HepG2 (cell line): Measurements from ENCODE around the gene CADM1. TPM values are rescaled to one million over a fixed set of nuclear protein-coding genes. Genes with fewer than 3 reads are reported as not detected.

Source experiments
- ATAC-seq: fragments of 200-7000 bp; cut with Tn5 transposase; 3 replicates; pipeline ENCODE4 v1.9.1; 2020; ENCODE audit warnings: mild to moderate bottlenecking, moderate library complexity
- BruUV-seq: library from RNA; stranded (reverse); fragments of 400-500 nt; replicated peaks from 2 replicates; lab custom pipeline; 2021; lab: Mats Ljungman, UMichigan
- CTCF ChIA-PET: fragments of 300-600 bp; formaldehyde crosslinking; extraction: SDS; loops from one replicate; lab custom pipeline; 2021; ENCODE audit warnings: low total read pairs, inconsistent platforms, low intra/inter-chr PET ratio; lab: Yijun Ruan, JAX
- POLR2A ChIA-PET: fragments of 350-600 bp; sonication (Branson Sonifier 250); formaldehyde crosslinking; loops from one replicate; lab custom pipeline; 2020; ENCODE audit warnings: antibody characterized with exemption, inconsistent platforms; lab: Yijun Ruan, JAX
- DNase-seq: peaks from one replicate; pipeline ENCODE4 v3.0.0-alpha.2; 2015; ENCODE audit warnings: low spot score
- FAIRE-seq: peaks from 3 replicates; lab custom pipeline; 2011; peaks lifted over from hg19 to GRCh38; lab: Jason Lieb, UNC
- H2AFZ ChIP-seq: one replicate; pipeline ENCODE4 v1.6.1; 2011; ENCODE audit warnings: low read length, inconsistent platforms
- H3K27ac ChIP-seq: fragments of 300-600 bp; 3 replicates; pipeline ENCODE4 v1.8.0; 2011; ENCODE audit warnings: mixed run types, mild to moderate bottlenecking, mixed read lengths, low read length, inconsistent platforms; ENCODE audit not compliant: insufficient read depth; ENCODE audit errors: extremely low read length
- H3K27me3 ChIP-seq, 2 experiments: fragments of 200-600 bp in 1 of 2; 2 replicates in 1 of 2; 3 replicates in 1 of 2; pipeline versions ENCODE4 v1.6.0 to v1.8.0; 2011; ENCODE audit warnings: low read length in 2 of 2, mild to moderate bottlenecking in 2 of 2, moderate library complexity in 2 of 2, inconsistent platforms in 1 of 2; ENCODE audit not compliant: insufficient read depth in 2 of 2, control insufficient read depth in 1 of 2
- H3K36me3 ChIP-seq, 2 experiments: fragments of 200-600 bp in 1 of 2; replicated peaks in 1 of 2; 2 replicates in 1 of 2; 3 replicates in 1 of 2; pipeline versions ENCODE4 v1.5.1 to v1.8.0; 2011; ENCODE audit warnings: low read length in 2 of 2, inconsistent platforms in 1 of 2; ENCODE audit not compliant: insufficient read depth in 2 of 2, control insufficient read depth in 1 of 2
- H3K4me1 ChIP-seq: 2 replicates; pipeline ENCODE4 v1.5.1; 2012; ENCODE audit warnings: low read length, inconsistent platforms; ENCODE audit not compliant: insufficient read depth
- H3K4me2 ChIP-seq: 2 replicates; pipeline ENCODE4 v1.6.0; 2011; ENCODE audit warnings: low read depth, low read length, inconsistent platforms
- H3K4me3 ChIP-seq, 3 experiments: fragments of 200-600 bp in 1 of 3; sonication (generic), shearing (Covaris generic) in 1 of 3; replicated peaks in 1 of 3; 2 replicates each; pipeline ENCODE4 v1.5.1; 2011 to 2016; ENCODE audit warnings: low read length in 3 of 3, inconsistent platforms in 2 of 3, low read depth in 2 of 3, mild to moderate bottlenecking in 2 of 3, control low read depth in 1 of 3, mixed read lengths in 1 of 3; ENCODE audit not compliant: insufficient read depth in 1 of 3
- H3K79me2 ChIP-seq: one replicate; pipeline ENCODE4 v1.6.1; 2011; ENCODE audit warnings: low read length, inconsistent platforms; ENCODE audit not compliant: insufficient read depth
- H3K9ac ChIP-seq: 2 replicates; pipeline ENCODE4 v1.6.0; 2011; ENCODE audit warnings: mild to moderate bottlenecking, low read depth, low read length, inconsistent platforms; ENCODE audit not compliant: insufficient read depth
- H3K9me3 ChIP-seq: 2 replicates; pipeline ENCODE4 v1.5.1; 2012; ENCODE audit warnings: mild to moderate bottlenecking, low read length
- H4K20me1 ChIP-seq: 2 replicates; pipeline ENCODE4 v1.6.0; 2011; ENCODE audit warnings: inconsistent platforms, mild to moderate bottlenecking, low read length, moderate library complexity; ENCODE audit not compliant: insufficient read depth
- BRD4 ChIP-seq: sonication (generic); formaldehyde crosslinking; IDR thresholded peaks from 2 replicates; pipeline ENCODE4 v1.4.0; 2020; ENCODE audit warnings: missing genetic modification reagents
- CREM ChIP-seq, 2 experiments: sonication (generic) in 1 of 2; formaldehyde crosslinking in 1 of 2; IDR thresholded peaks; 2 replicates each; pipeline versions ENCODE4 v1.4.0 to v1.6.1; 2016 to 2020; ENCODE audit warnings: antibody characterized with exemption in 1 of 2, mild to moderate bottlenecking in 1 of 2, missing genetic modification reagents in 1 of 2
- MIER3 ChIP-seq: IDR thresholded peaks from 2 replicates; pipeline ENCODE4 v1.6.1; 2016; ENCODE audit warnings: missing compliant biosample characterization, borderline replicate concordance
- MIXL1 ChIP-seq: IDR thresholded peaks from 2 replicates; pipeline ENCODE4 v1.6.1; 2016
- MYNN ChIP-seq: sonication (generic); formaldehyde crosslinking; IDR thresholded peaks from 2 replicates; pipeline ENCODE4 v1.4.0; 2020; ENCODE audit warnings: mild to moderate bottlenecking, low read depth, missing genetic modification reagents
- NR3C1 ChIP-seq: sonication (generic); formaldehyde crosslinking; IDR thresholded peaks from 2 replicates; pipeline ENCODE4 v1.4.0; 2020; ENCODE audit warnings: missing genetic modification reagents
- RCOR2 ChIP-seq: IDR thresholded peaks from 2 replicates; pipeline ENCODE4 v1.6.1; 2016; ENCODE audit warnings: missing biosample characterization, missing genetic modification reagents
- RXRA ChIP-seq: sonication (generic); formaldehyde crosslinking; IDR thresholded peaks from 2 replicates; pipeline ENCODE4 v1.5.1; 2020; ENCODE audit warnings: missing genetic modification reagents
- SAFB2 ChIP-seq: sonication (generic); formaldehyde crosslinking; IDR thresholded peaks from 2 replicates; pipeline ENCODE4 v1.5.1; 2020; ENCODE audit warnings: missing genetic modification reagents, low read depth, mild to moderate bottlenecking, borderline replicate concordance
- SATB2 ChIP-seq: sonication (generic); formaldehyde crosslinking; IDR thresholded peaks from 2 replicates; pipeline ENCODE4 v1.5.0; 2020; ENCODE audit warnings: missing genetic modification reagents
- SP140L ChIP-seq: sonication (generic); formaldehyde crosslinking; IDR thresholded peaks from 2 replicates; pipeline ENCODE4 v1.4.0; 2020; ENCODE audit warnings: missing genetic modification reagents, borderline replicate concordance
- SSRP1 ChIP-seq: IDR thresholded peaks from 2 replicates; pipeline ENCODE4 v1.6.1; 2016; ENCODE audit warnings: control low read depth
- TP53 ChIP-seq: sonication (generic); formaldehyde crosslinking; conservative IDR thresholded peaks from 2 replicates; pipeline ENCODE4 v1.4.0; 2020; ENCODE audit warnings: missing genetic modification reagents
- ZBTB38 ChIP-seq: sonication (generic); formaldehyde crosslinking; IDR thresholded peaks from 2 replicates; pipeline ENCODE4 v1.5.1; 2020; ENCODE audit warnings: mild to moderate bottlenecking, missing genetic modification reagents
- ZNF124 ChIP-seq: sonication (generic); formaldehyde crosslinking; IDR thresholded peaks from 2 replicates; pipeline ENCODE4 v1.4.0; 2020; ENCODE audit warnings: missing genetic modification reagents
- ZNF30 ChIP-seq: sonication (generic); formaldehyde crosslinking; IDR thresholded peaks from 2 replicates; pipeline ENCODE4 v1.5.0; 2020; ENCODE audit warnings: mild to moderate bottlenecking, missing genetic modification reagents
- ZNF335 ChIP-seq: sonication (generic); formaldehyde crosslinking; IDR thresholded peaks from 2 replicates; pipeline ENCODE4 v1.4.0; 2020; ENCODE audit warnings: missing genetic modification reagents
- ZNF589 ChIP-seq: sonication (generic); formaldehyde crosslinking; conservative IDR thresholded peaks from 2 replicates; pipeline ENCODE4 v1.8.0; 2022; ENCODE audit warnings: mild to moderate bottlenecking, moderate library complexity, missing genetic modification reagents
- ZNF672 ChIP-seq: sonication (generic); formaldehyde crosslinking; IDR thresholded peaks from 2 replicates; pipeline ENCODE4 v1.8.1; 2022; ENCODE audit warnings: missing genetic modification reagents
- ZSCAN9 ChIP-seq: IDR thresholded peaks from 2 replicates; pipeline ENCODE4 v1.6.1; 2016; ENCODE audit warnings: borderline replicate concordance
- WGBS: methylation state at CpG from one replicate; pipeline ENCODE4 v1.1.6; 2017; ENCODE audit warnings: low lambda C conversion rate; 5-methylcytosine and 5-hydroxymethylcytosine counted together
- in situ Hi-C: cut with HindIII; loops from 2 replicates; pipeline ENCODE4 v1.10.0; 2017; ENCODE audit warnings: low pct_unique_long_range_greater_than_20kb; ENCODE audit not compliant: extremely low pct_ligation_motif_present
- intact Hi-C: fragments of 100-400 bp; cut with micrococcal nuclease; formaldehyde crosslinking; loops from one replicate; pipeline ENCODE4 v1.10.0; 2022; ENCODE audit not compliant: unreplicated experiment
- polyA plus RNA-seq, 8 experiments: library from polyadenylated mRNA; depleted of rRNA in 3 of 8; stranded (reverse) in 7 of 8; unstranded in 1 of 8; fragments of >200 nt; fragmentation: Illumina TruSeq in 4 of 8; extraction: Trizol in 4 of 8; gene quantifications; 2 replicates each; pipeline versions ENCODE4 v1.2.1 to v1.2.3, GENCODE V29; 2011 to 2016; ENCODE audit warnings: low read depth in 4 of 8, missing spikeins in 1 of 8, mixed read lengths in 1 of 8; ENCODE audit not compliant: insufficient read depth in 1 of 8
- total RNA-seq, 5 experiments: library from RNA; depleted of rRNA; stranded (reverse); fragments of >200 nt; fragmentation: Illumina TruSeq; extraction: Trizol; gene quantifications; 2 replicates each; pipeline ENCODE4 v1.2.3, GENCODE V29; 2016; ENCODE audit warnings: low read depth in 1 of 5
- TF ChIP-seq, protein P1 (sequence below): sonication (generic); formaldehyde crosslinking; IDR thresholded peaks from 2 replicates; pipeline ENCODE4 v1.5.1; 2020; ENCODE audit warnings: missing genetic modification reagents, mild to moderate bottlenecking, borderline replicate concordance
- TF ChIP-seq, protein P2 (sequence below): sonication (generic); formaldehyde crosslinking; IDR thresholded peaks from 2 replicates; pipeline ENCODE4 v1.4.0; 2020; ENCODE audit warnings: mild to moderate bottlenecking, missing genetic modification reagents

The CADM1 gene
- total and polyA plus RNA-seq, 2 of the 13 experiments (the other 11 are each of a cell fraction or from before 2014, with no cell fraction given) = 71.3 to 122 TPM

DNA sequence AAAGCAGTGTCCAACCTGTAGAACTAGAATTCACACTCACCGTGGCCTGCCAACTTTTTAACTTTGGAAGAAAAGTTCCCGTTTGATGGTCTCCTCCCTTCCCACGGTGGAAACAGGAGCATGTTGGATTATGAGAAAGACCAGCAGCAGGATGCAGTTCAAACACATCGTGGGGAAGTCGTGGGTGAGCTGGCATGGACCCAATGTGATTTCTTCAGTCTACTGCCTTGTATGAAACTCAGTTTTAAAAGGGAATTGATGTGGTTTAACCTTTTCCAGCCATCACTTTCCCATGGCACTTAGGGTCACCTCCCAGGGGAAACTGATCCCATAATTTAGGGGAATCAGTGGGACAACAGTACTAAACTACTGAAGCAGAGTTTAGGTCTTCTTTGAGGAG is 318.3 kb downstream of the CADM1 start:
- ATAC-seq (no peak), FAIRE-seq (no peak), DNase-seq (no peak)
- WGBS = 96% methylated on average over 5 of the region's 5 CpGs
- CTCF ChIA-PET = no interaction called here
- BruUV-seq = no TSS peak
- Histone ChIP-seq H3K4me2 (no peak overlapping the region), H3K79me2 (no peaks in the 10 kb centered on the region), H4K20me1 (no peaks in the 10 kb centered on the region), H3K27ac (no peak overlapping the region), H2AFZ (no peak overlapping the region), H3K27me3 (no peaks in the 10 kb centered on the region), H3K36me3 (0 out of 5 replicates have a peak, but pooled peaks cover 0 to 2% of the 10 kb centered on the region in 2 experiments), H3K4me3 (no peak overlapping the region), H3K4me1 (peaks cover 14% of the 10 kb centered on the region), H3K9ac (no peak overlapping the region), H3K9me3 (no peaks in the 10 kb centered on the region)
- in situ Hi-C loops = no loop called here
- intact Hi-C loops = no loop called here
- POLR2A ChIA-PET = no interaction called here
- TF ChIP-seq ZNF124 (CRISPR knock-in tag) (no peak), CREM (IDR thresholded peaks at IDR 0.05) (no peak), CREM (CRISPR knock-in tag; IDR thresholded peaks at IDR 0.05) (no peak)

- intact Hi-C loops (no loop called here), in situ Hi-C loops (no loop called here)
- Histone ChIP-seq H3K36me3 (0 out of 5 replicates have a peak, but pooled peaks cover 0 to 2% of the 10 kb centered on the region in 2 experiments), H3K79me2 (no peaks in the 10 kb centered on the region), H3K27ac (no peak overlapping the region), H3K4me1 (peaks cover 14% of the 10 kb centered on the region), H4K20me1 (no peaks in the 10 kb centered on the region), H3K4me3 (no peak overlapping the region), H3K9ac (no peak overlapping the region), H2AFZ (no peak overlapping the region), H3K9me3 (no peaks in the 10 kb centered on the region), H3K4me2 (no peak overlapping the region), H3K27me3 (no peaks in the 10 kb centered on the region)
- ChIA-PET CTCF (no interaction called here), POLR2A (no interaction called here)
- FAIRE-seq = no peak
- no peak for TF ChIP-seq ZNF335
- no peak for TF ChIP-seq ZSCAN9
- no peak for TF ChIP-seq NR3C1 (CRISPR knock-in tag)
- TF ChIP-seq ZNF589 = no peak
- TF ChIP-seq, protein P1, sequence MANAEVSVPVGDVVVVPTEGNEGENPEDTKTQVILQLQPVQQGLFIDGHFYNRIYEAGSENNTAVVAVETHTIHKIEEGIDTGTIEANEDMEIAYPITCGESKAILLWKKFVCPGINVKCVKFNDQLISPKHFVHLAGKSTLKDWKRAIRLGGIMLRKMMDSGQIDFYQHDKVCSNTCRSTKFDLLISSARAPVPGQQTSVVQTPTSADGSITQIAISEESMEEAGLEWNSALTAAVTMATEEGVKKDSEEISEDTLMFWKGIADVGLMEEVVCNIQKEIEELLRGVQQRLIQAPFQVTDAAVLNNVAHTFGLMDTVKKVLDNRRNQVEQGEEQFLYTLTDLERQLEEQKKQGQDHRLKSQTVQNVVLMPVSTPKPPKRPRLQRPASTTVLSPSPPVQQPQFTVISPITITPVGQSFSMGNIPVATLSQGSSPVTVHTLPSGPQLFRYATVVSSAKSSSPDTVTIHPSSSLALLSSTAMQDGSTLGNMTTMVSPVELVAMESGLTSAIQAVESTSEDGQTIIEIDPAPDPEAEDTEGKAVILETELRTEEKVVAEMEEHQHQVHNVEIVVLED (CRISPR knock-in tag) = no peak
- TF ChIP-seq RCOR2 = no peak
- no peak for TF ChIP-seq MIXL1 (CRISPR knock-in tag)
- TF ChIP-seq SATB2 = no peak
- no peak for TF ChIP-seq SSRP1
- no peak for TF ChIP-seq SP140L
- TF ChIP-seq MYNN (CRISPR knock-in tag) = no peak
- TF ChIP-seq ZNF672 (CRISPR knock-in tag) = no peak
- TF ChIP-seq ZBTB38 = no peak
- no peak for TF ChIP-seq TP53 (CRISPR knock-in tag)
- TF ChIP-seq MIER3 = no peak
- no peak for TF ChIP-seq SAFB2
- no peak for TF ChIP-seq BRD4 (CRISPR knock-in tag)
- no peak for TF ChIP-seq RXRA (CRISPR knock-in tag)
- TF ChIP-seq, protein P2, sequence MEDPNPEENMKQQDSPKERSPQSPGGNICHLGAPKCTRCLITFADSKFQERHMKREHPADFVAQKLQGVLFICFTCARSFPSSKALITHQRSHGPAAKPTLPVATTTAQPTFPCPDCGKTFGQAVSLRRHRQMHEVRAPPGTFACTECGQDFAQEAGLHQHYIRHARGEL (CRISPR knock-in tag) = no peak
- no peak for TF ChIP-seq ZNF30 (CRISPR knock-in tag)
- no peak for ATAC-seq
- BruUV-seq = no TSS peak
- WGBS = 99% methylated on average over 4 of the region's 4 CpGs
- DNase-seq = no peak
Measured at GRCh38 chr11:115185507-115185906, 318.7 kb downstream of the CADM1 start.
